ENCODE data around the gene NPAS3. TPM values are rescaled to one million over a fixed set of nuclear protein-coding genes. Genes with fewer than 3 reads are reported as not detected.

Gene NPAS3
- total RNA-seq, 1 donor from 2014 or later: 2.0 TPM

DNA sequence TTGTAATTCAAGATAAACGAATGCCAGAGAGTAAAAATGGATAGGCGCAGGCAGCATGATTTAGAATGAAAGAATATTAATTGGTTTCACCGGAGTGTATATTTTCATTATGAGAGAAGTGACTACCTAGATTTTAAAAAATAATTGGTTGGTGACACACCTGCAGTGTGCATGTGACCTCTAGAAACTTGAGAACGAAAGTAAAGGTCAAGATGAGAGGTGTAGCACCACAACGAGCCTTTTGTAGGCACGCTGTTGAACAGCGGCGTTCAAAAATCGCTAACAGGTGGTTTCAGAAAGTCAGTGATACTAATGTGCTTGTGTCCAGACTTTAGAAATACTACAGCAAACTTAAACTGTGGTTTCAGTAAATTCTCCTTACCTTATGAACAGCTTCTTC is 123.8 kb downstream of the NPAS3 start:
- H3K36me3 ChIP-seq (ENCODE audit: control insufficient read depth, insufficient read depth, low read length): no peaks in the 10 kb centered on the region
- no peak for DNase-seq (ENCODE audit: low read depth)
- H3K27me3 ChIP-seq (ENCODE audit: control insufficient read depth, insufficient read depth, low read length): no peaks in the 10 kb centered on the region
- H3K4me3 ChIP-seq (ENCODE audit: low read depth, low read length): no peak overlapping the region
- TF ChIP-seq CTCF (IDR thresholded peaks at IDR 0.05; ENCODE audit: insufficient read depth, low read length, poor library complexity, severe bottlenecking): no peak

- TF ChIP-seq CTCF (IDR thresholded peaks at IDR 0.05; ENCODE audit: insufficient read depth, low read length, poor library complexity, severe bottlenecking): no peak
- H3K27me3 ChIP-seq (ENCODE audit: control insufficient read depth, insufficient read depth, low read length): no peaks in the 10 kb centered on the region
- DNase-seq (ENCODE audit: low read depth): no peak
- H3K36me3 ChIP-seq (ENCODE audit: control insufficient read depth, insufficient read depth, low read length): no peaks in the 10 kb centered on the region
- no peak overlapping the region for H3K4me3 ChIP-seq (ENCODE audit: low read depth, low read length)
These were observed 124.2 kb downstream of the NPAS3 start for GRCh38 chr14:33062881-33063280.

GRCh38 chr14:33063521-33063920 is 124.8 kb downstream of the NPAS3 start:
- no peak for DNase-seq (ENCODE audit: low read depth)
- no peaks in the 10 kb centered on the region for H3K36me3 ChIP-seq (ENCODE audit: control insufficient read depth, insufficient read depth, low read length)

DNA sequence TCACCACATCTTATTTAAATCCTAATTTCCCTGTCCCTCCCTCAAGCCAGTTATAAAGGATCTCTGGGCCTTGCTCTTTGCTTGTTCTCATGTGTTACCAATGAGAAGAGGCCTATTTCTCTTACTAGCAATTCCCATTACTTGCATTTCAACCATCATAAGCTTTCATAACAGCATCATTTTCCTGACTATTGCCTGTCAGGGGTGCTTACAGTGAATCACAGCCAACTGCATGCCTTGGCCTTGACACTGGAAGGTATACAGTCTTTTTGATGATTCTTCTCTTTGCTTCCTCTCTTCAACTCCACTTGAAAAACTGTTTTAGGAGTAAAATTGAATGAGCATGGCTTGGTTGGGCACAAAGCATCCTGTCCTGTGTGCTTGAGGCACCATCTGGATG is 127.0 kb downstream of the NPAS3 start:
- no peaks in the 10 kb centered on the region for H3K36me3 ChIP-seq (ENCODE audit: control insufficient read depth, insufficient read depth, low read length)
- H3K4me3 ChIP-seq (ENCODE audit: low read depth, low read length): no peak overlapping the region
- no peak for DNase-seq (ENCODE audit: low read depth)
- no peak for TF ChIP-seq CTCF (IDR thresholded peaks at IDR 0.05; ENCODE audit: insufficient read depth, low read length, poor library complexity, severe bottlenecking)
- no peaks in the 10 kb centered on the region for H3K27me3 ChIP-seq (ENCODE audit: control insufficient read depth, insufficient read depth, low read length)

More at GRCh38 chr14:33063521-33063920, 124.8 kb downstream of the NPAS3 start:
- H3K4me3 ChIP-seq (ENCODE audit: low read depth, low read length): no peak overlapping the region
- TF ChIP-seq CTCF (IDR thresholded peaks at IDR 0.05; ENCODE audit: insufficient read depth, low read length, poor library complexity, severe bottlenecking): no peak
- no peaks in the 10 kb centered on the region for H3K27me3 ChIP-seq (ENCODE audit: control insufficient read depth, insufficient read depth, low read length)

GRCh38 chr14:33068040-33068439 is 129.4 kb downstream of the NPAS3 start:
- no peak for DNase-seq (ENCODE audit: low read depth)
- Histone ChIP-seq H3K36me3 (ENCODE audit: control insufficient read depth, insufficient read depth, low read length) (no peaks in the 10 kb centered on the region), H3K4me3 (ENCODE audit: low read depth, low read length) (no peak overlapping the region), H3K27me3 (ENCODE audit: control insufficient read depth, insufficient read depth, low read length) (no peaks in the 10 kb centered on the region)
- no peak for TF ChIP-seq CTCF (IDR thresholded peaks at IDR 0.05; ENCODE audit: insufficient read depth, low read length, poor library complexity, severe bottlenecking)

- TF ChIP-seq CTCF (IDR thresholded peaks at IDR 0.05; ENCODE audit: insufficient read depth, low read length, poor library complexity, severe bottlenecking): no peak
- Histone ChIP-seq H3K27me3 (ENCODE audit: control insufficient read depth, insufficient read depth, low read length) (no peaks in the 10 kb centered on the region), H3K36me3 (ENCODE audit: control insufficient read depth, insufficient read depth, low read length) (no peaks in the 10 kb centered on the region), H3K4me3 (ENCODE audit: low read depth, low read length) (no peak overlapping the region)
- no peak for DNase-seq (ENCODE audit: low read depth)
These were observed 129.9 kb downstream of the NPAS3 start for GRCh38 chr14:33068626-33069025.

All from kidney epithelial cell (primary cell).